Measurements from ENCODE around the gene INF2.

INF2 gene

GRCh38 chr14:104681689-104682074 lies 7.7 kb upstream of the INF2 start:
- Histone ChIP-seq H3K4me1 (ENCODE audit: low read depth, poor library complexity, severe bottlenecking) (peaks cover 7% of the 10 kb centered on the region), H3K79me2 (ENCODE audit: insufficient read depth, low read depth) (no peaks in the 10 kb centered on the region), H3K4me3 (IDR thresholded peaks at IDR 0.05; ENCODE audit: insufficient read depth, low read depth, low read length) (no peak overlapping the region), H3K27ac (no peak overlapping the region), H3K4me2 (no peak overlapping the region), H3K27me3 (ENCODE audit: insufficient read depth, low read depth) (no peaks in the 10 kb centered on the region), H3K36me3 (ENCODE audit: insufficient read depth) (no peaks in the 10 kb centered on the region), H4K20me1 (ENCODE audit: insufficient read depth) (no peaks in the 10 kb centered on the region), H2AFZ (ENCODE audit: low read depth) (no peak overlapping the region), H3K9ac (no peak overlapping the region)
- no peak for TF ChIP-seq CTCF (conservative IDR thresholded peaks at IDR 0.05; ENCODE audit: low read depth, low read length)

GRCh38 chr14:104682107-104682593 lies 7.3 kb upstream of the INF2 start:
- no peak overlapping the region for H3K27ac ChIP-seq
- H3K36me3 ChIP-seq (ENCODE audit: insufficient read depth): no peaks in the 10 kb centered on the region
- H3K4me3 ChIP-seq (IDR thresholded peaks at IDR 0.05; ENCODE audit: insufficient read depth, low read depth, low read length): no peak overlapping the region
- no peak overlapping the region for H3K9ac ChIP-seq
- H3K79me2 ChIP-seq (ENCODE audit: insufficient read depth, low read depth): no peaks in the 10 kb centered on the region
- TF ChIP-seq CTCF (conservative IDR thresholded peaks at IDR 0.05; ENCODE audit: low read depth, low read length): no peak
- H4K20me1 ChIP-seq (ENCODE audit: insufficient read depth): no peaks in the 10 kb centered on the region
- no peaks in the 10 kb centered on the region for H3K27me3 ChIP-seq (ENCODE audit: insufficient read depth, low read depth)
- no peak overlapping the region for H3K4me2 ChIP-seq
- no peak overlapping the region for H2AFZ ChIP-seq (ENCODE audit: low read depth)
- H3K4me1 ChIP-seq (ENCODE audit: low read depth, poor library complexity, severe bottlenecking): peaks cover 7% of the 10 kb centered on the region

GRCh38 chr14:104683653-104684448 lies 5.6 kb upstream of the INF2 start:
- Histone ChIP-seq H3K36me3 (ENCODE audit: insufficient read depth) (no peaks in the 10 kb centered on the region), H3K27me3 (ENCODE audit: insufficient read depth, low read depth) (no peaks in the 10 kb centered on the region), H3K4me1 (ENCODE audit: low read depth, poor library complexity, severe bottlenecking) (no peaks in the 10 kb centered on the region), H3K4me3 (IDR thresholded peaks at IDR 0.05; ENCODE audit: insufficient read depth, low read depth, low read length) (no peak overlapping the region), H3K9ac (no peak overlapping the region), H3K27ac (no peak overlapping the region), H2AFZ (ENCODE audit: low read depth) (no peak overlapping the region), H3K4me2 (no peak overlapping the region), H4K20me1 (ENCODE audit: insufficient read depth) (no peaks in the 10 kb centered on the region), H3K79me2 (ENCODE audit: insufficient read depth, low read depth) (no peaks in the 10 kb centered on the region)
- TF ChIP-seq CTCF (conservative IDR thresholded peaks at IDR 0.05; ENCODE audit: low read depth, low read length): no peak

- Histone ChIP-seq H3K4me2 (no peak overlapping the region), H3K4me1 (ENCODE audit: low read depth, poor library complexity, severe bottlenecking) (no peaks in the 10 kb centered on the region)
- TF ChIP-seq CTCF (conservative IDR thresholded peaks at IDR 0.05; ENCODE audit: low read depth, low read length): no peak
These were observed 5.0 kb upstream of the INF2 start for GRCh38 chr14:104684449-104684821.

More at GRCh38 chr14:104684449-104684821, 5.0 kb upstream of the INF2 start:
- no peak overlapping the region for H3K27ac ChIP-seq
- no peak overlapping the region for H2AFZ ChIP-seq (ENCODE audit: low read depth)
- H3K4me3 ChIP-seq (IDR thresholded peaks at IDR 0.05; ENCODE audit: insufficient read depth, low read depth, low read length): no peak overlapping the region
- H3K9ac ChIP-seq: no peak overlapping the region
- H4K20me1 ChIP-seq (ENCODE audit: insufficient read depth): no peaks in the 10 kb centered on the region
- no peaks in the 10 kb centered on the region for H3K79me2 ChIP-seq (ENCODE audit: insufficient read depth, low read depth)
- H3K36me3 ChIP-seq (ENCODE audit: insufficient read depth): no peaks in the 10 kb centered on the region
- H3K27me3 ChIP-seq (ENCODE audit: insufficient read depth, low read depth): no peaks in the 10 kb centered on the region
